MM.1S (cell line): ENCODE measurements around the gene ADH1C.

Experiments
- DNase-seq: peaks from one replicate; pipeline ENCODE4 v3.0.0-alpha.2; 2015
- H2AFZ ChIP-seq: fragments of 300-600 bp; sonication (generic); 2 replicates; pipeline ENCODE4 v1.6.0; 2016; ENCODE audit warnings: antibody characterized with exemption, low read length
- H3F3A ChIP-seq: fragments of 300-600 bp; sonication (generic); 2 replicates; pipeline ENCODE4 v1.6.1; 2016; ENCODE audit warnings: mild to moderate bottlenecking, antibody characterized with exemption, low read length, moderate library complexity, mixed read lengths; ENCODE audit not compliant: insufficient read depth
- H3K27ac ChIP-seq: fragments of 300-600 bp; sonication (generic); 2 replicates; pipeline ENCODE4 v1.5.1; 2016; ENCODE audit warnings: mild to moderate bottlenecking, low read length
- H3K27me3 ChIP-seq: fragments of 300-600 bp; sonication (generic); replicated peaks from 2 replicates; pipeline ENCODE4 v1.6.0; 2016; ENCODE audit warnings: low read length; ENCODE audit not compliant: insufficient read depth
- H3K36me3 ChIP-seq: fragments of 300-600 bp; sonication (generic); replicated peaks from 2 replicates; pipeline ENCODE4 v1.6.1; 2016; ENCODE audit warnings: mild to moderate bottlenecking, low read length, mixed read lengths; ENCODE audit not compliant: insufficient read depth
- H3K4me1 ChIP-seq: fragments of 300-600 bp; sonication (generic); 2 replicates; pipeline ENCODE4 v1.6.1; 2016; ENCODE audit warnings: low read length, mixed read lengths
- H3K4me2 ChIP-seq: fragments of 300-600 bp; sonication (generic); 2 replicates; pipeline ENCODE4 v1.6.0; 2016; ENCODE audit warnings: low read depth, low read length
- H3K4me3 ChIP-seq: fragments of 300-600 bp; sonication (generic); 2 replicates; pipeline ENCODE4 v1.5.1; 2016; ENCODE audit warnings: low read length, mixed read lengths
- H3K79me2 ChIP-seq: fragments of 300-600 bp; sonication (generic); 2 replicates; pipeline ENCODE4 v1.6.1; 2016; ENCODE audit warnings: mixed run types, low read length, mixed read lengths
- H3K9ac ChIP-seq: fragments of 300-600 bp; sonication (generic); 2 replicates; pipeline ENCODE4 v1.6.1; 2016; ENCODE audit warnings: low read length, mixed read lengths
- H3K9me2 ChIP-seq: fragments of 300-600 bp; sonication (generic); replicated peaks from 2 replicates; pipeline ENCODE4 v1.6.1; 2016; ENCODE audit warnings: mild to moderate bottlenecking, low read length, mixed read lengths; ENCODE audit not compliant: insufficient read depth
- H3K9me3 ChIP-seq: fragments of 300-600 bp; sonication (generic); replicated peaks from 2 replicates; pipeline ENCODE4 v1.6.1; 2016; ENCODE audit warnings: mild to moderate bottlenecking, low read length, mixed read lengths; ENCODE audit not compliant: insufficient read depth
- H4K20me1 ChIP-seq: fragments of 300-600 bp; sonication (generic); 2 replicates; pipeline ENCODE4 v1.6.1; 2016; ENCODE audit warnings: mild to moderate bottlenecking, low read length, moderate library complexity, mixed read lengths; ENCODE audit not compliant: insufficient read depth
- EZH2 ChIP-seq: fragments of 300-600 bp; sonication (generic); optimal IDR thresholded peaks from 2 replicates; pipeline ENCODE3; 2017; ENCODE audit warnings: low read depth, mild to moderate bottlenecking, antibody characterized with exemption, low read length, mixed read lengths
- EZH2phosphoT487 ChIP-seq: fragments of 300-600 bp; sonication (generic); IDR thresholded peaks from 2 replicates; pipeline ENCODE4 v1.6.1; 2018; ENCODE audit warnings: antibody characterized with exemption, low read length
- TF ChIP-seq, protein P1 (sequence below): fragments of 300-600 bp; sonication (generic); IDR thresholded peaks from 2 replicates; pipeline ENCODE4 v1.5.1; 2016; ENCODE audit warnings: antibody characterized with exemption, low read length, mixed read lengths

The ADH1C gene

DNA sequence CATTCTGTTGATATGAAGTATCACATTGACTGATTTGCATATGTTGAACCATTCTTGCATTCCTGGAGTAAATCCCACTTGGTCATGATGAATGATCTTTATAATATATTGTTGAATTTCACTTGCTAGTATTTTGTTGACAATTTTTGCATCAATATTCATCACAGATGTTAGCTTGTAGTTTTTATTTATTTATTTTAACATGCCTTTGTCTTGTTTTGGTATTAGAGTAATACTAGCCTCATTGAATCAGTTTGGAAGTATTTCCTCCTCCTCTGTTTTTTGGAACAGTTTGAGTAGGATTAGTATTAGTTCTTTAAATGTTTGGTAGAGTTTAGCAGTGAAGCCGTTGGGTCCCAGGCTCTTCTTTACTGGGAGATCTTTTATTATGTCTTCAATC is 13.9 kb upstream of the ADH1C start:
- Histone ChIP-seq H3K36me3 (no peaks in the 10 kb centered on the region), H3K4me1 (no peaks in the 10 kb centered on the region), H3F3A (no peaks in the 10 kb centered on the region), H2AFZ (no peak overlapping the region), H3K9me3 (no peaks in the 10 kb centered on the region), H3K79me2 (no peaks in the 10 kb centered on the region), H3K4me3 (no peak overlapping the region), H3K9ac (no peak overlapping the region), H3K27me3 (no peaks in the 10 kb centered on the region), H3K27ac (no peak overlapping the region), H3K9me2 (no peaks in the 10 kb centered on the region), H4K20me1 (no peaks in the 10 kb centered on the region), H3K4me2 (no peak overlapping the region)
- DNase-seq: no peak
- TF ChIP-seq EZH2 (no peak), EZH2phosphoT487 (no peak)
- TF ChIP-seq, protein P1, sequence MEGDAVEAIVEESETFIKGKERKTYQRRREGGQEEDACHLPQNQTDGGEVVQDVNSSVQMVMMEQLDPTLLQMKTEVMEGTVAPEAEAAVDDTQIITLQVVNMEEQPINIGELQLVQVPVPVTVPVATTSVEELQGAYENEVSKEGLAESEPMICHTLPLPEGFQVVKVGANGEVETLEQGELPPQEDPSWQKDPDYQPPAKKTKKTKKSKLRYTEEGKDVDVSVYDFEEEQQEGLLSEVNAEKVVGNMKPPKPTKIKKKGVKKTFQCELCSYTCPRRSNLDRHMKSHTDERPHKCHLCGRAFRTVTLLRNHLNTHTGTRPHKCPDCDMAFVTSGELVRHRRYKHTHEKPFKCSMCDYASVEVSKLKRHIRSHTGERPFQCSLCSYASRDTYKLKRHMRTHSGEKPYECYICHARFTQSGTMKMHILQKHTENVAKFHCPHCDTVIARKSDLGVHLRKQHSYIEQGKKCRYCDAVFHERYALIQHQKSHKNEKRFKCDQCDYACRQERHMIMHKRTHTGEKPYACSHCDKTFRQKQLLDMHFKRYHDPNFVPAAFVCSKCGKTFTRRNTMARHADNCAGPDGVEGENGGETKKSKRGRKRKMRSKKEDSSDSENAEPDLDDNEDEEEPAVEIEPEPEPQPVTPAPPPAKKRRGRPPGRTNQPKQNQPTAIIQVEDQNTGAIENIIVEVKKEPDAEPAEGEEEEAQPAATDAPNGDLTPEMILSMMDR: no peak

DNA sequence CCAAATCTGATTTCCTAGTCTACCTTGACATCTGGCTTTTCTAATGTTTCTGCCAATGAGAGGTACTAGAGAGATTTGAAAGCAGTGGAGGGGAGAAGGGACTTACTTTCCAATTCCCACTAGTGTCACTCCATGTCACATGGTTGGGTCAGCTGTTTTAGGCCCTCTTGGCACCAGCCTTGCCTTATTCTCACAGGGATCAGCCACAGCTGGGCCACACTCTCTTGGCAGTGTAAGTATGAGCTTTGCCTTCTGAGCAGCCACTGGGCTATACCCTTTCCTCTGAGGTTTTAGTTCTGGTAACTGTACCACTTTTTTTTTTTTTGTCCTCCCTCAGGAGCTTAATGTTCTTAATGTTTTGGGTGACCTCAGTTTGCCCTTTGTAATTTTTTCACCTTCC is 10.2 kb upstream of the ADH1C start:
- Histone ChIP-seq H3K9me3 (no peaks in the 10 kb centered on the region), H4K20me1 (no peaks in the 10 kb centered on the region), H3K4me1 (no peaks in the 10 kb centered on the region), H3K4me3 (no peak overlapping the region), H3K79me2 (no peaks in the 10 kb centered on the region), H3K27me3 (no peaks in the 10 kb centered on the region), H3F3A (no peaks in the 10 kb centered on the region), H3K27ac (no peak overlapping the region), H2AFZ (no peak overlapping the region), H3K4me2 (no peak overlapping the region), H3K36me3 (no peaks in the 10 kb centered on the region), H3K9me2 (no peaks in the 10 kb centered on the region), H3K9ac (no peak overlapping the region)
- TF ChIP-seq, protein P1: no peak
- TF ChIP-seq EZH2 (no peak), EZH2phosphoT487 (no peak)
- DNase-seq: no peak

DNA sequence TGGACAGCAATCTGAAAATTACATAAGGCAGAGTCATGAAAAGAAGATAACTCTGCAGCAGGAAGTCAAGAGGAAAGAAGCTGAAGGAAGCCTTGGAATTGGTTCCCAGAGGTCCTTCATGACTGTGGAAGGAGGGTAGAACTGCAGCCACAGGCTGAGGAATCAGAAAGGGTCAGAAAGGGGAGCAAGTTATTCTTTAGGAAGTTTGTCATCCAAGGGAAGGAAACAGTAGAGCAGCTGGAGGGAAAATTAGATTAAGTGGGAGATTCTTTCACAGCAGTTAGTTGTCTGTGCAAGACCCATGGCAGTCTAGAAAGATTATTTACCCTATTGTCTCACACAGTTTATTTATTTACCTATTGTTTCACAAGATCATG is 9.3 kb upstream of the ADH1C start:
- H4K20me1 ChIP-seq: no peaks in the 10 kb centered on the region
- H3K36me3 ChIP-seq: no peaks in the 10 kb centered on the region
- H3K27me3 ChIP-seq: no peaks in the 10 kb centered on the region
- H3K4me2 ChIP-seq: no peak overlapping the region
- H3K9ac ChIP-seq: no peak overlapping the region
- DNase-seq: no peak
- H3K9me2 ChIP-seq: no peaks in the 10 kb centered on the region
- no peak overlapping the region for H2AFZ ChIP-seq
- H3K4me3 ChIP-seq: no peak overlapping the region
- H3K79me2 ChIP-seq: no peaks in the 10 kb centered on the region
- no peak overlapping the region for H3K27ac ChIP-seq
- H3K9me3 ChIP-seq: no peaks in the 10 kb centered on the region
- TF ChIP-seq EZH2phosphoT487 (no peak), EZH2 (no peak)
- TF ChIP-seq, protein P1: no peak
- no peaks in the 10 kb centered on the region for H3F3A ChIP-seq
- no peaks in the 10 kb centered on the region for H3K4me1 ChIP-seq
